Activated T-cell treated with anti-CD3 and anti-CD28 coated beads for 24 hours (primary cell): Measurements from ENCODE around the gene TDRD9.

ENCODE experiments used
- DNase-seq: peaks from one replicate; pipeline ENCODE4 v3.0.0-alpha.2; 2020; ENCODE audit warnings: low read depth

Gene TDRD9

DNA sequence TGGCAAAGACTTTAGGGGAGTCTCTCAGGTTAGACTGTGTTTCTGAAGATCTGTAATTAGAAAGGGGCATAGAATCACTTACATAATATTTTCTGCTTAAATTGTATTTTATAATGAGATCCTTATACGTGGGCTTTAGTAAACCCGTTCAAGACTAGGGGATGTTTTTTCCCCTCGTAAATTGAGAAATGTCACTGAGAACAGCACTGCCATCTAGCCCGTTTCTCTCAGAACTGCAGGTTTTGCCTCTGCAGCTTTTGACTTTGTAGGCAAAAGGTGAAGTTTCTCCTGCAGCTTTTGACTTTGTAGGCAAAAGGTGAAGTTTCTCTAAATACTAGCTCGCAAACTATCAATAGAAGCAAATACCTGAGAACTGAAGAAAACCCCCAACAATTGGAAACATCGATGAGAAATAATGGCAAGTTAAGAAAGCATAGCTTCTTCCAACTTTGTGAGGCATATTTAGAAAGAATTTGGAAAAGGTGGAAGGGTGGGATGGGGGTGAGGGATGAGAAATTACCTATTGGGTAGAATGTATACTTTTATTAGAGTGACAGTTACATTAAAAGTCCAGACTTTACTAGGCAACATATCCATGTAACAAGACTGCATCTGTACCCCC, 147.4 kb downstream of the TDRD9 start:
- DNase-seq, result no peak

DNA sequence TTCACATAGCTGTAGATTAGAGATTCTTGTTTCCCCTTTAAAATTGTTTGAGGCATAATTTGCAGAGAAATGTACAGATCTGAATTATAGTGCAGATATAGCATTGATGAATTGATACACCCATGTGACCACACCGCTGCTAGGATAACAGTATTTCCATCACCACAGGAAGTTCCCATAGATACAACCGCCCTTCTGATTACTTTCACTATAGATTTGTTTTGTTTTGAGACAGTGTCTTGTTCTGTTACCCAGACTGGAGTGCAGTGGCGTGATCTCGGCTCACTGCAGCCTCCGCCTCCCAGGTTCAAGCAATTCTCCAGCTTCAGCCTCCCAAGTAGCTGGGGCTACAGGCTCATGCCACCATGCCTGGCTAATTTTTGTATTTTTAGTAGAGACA, 148.5 kb downstream of the TDRD9 start:
- no peak for DNase-seq

DNA sequence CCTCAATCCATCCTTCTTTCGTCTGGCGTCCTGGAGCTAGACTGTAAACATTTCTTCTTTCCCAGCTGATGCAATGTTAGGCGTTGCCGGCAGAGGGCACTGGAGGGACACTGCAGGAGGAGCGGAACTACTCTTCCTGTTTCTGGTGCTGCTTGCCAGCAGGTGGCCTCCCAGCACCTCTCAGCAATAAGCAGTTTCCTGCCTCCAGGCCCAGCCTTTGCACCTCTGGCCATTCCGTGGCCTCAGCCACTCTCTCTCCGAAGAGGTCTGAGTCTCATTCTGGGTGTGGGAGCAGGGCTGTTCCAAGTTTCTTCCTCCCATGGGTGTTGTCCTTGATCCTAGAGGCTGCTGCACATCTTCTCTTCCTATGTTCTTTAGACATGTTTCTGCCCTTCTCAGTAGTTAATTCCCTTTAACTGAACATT, 149.8 kb downstream of the TDRD9 start:
- DNase-seq, result peak; percentile 76

DNA sequence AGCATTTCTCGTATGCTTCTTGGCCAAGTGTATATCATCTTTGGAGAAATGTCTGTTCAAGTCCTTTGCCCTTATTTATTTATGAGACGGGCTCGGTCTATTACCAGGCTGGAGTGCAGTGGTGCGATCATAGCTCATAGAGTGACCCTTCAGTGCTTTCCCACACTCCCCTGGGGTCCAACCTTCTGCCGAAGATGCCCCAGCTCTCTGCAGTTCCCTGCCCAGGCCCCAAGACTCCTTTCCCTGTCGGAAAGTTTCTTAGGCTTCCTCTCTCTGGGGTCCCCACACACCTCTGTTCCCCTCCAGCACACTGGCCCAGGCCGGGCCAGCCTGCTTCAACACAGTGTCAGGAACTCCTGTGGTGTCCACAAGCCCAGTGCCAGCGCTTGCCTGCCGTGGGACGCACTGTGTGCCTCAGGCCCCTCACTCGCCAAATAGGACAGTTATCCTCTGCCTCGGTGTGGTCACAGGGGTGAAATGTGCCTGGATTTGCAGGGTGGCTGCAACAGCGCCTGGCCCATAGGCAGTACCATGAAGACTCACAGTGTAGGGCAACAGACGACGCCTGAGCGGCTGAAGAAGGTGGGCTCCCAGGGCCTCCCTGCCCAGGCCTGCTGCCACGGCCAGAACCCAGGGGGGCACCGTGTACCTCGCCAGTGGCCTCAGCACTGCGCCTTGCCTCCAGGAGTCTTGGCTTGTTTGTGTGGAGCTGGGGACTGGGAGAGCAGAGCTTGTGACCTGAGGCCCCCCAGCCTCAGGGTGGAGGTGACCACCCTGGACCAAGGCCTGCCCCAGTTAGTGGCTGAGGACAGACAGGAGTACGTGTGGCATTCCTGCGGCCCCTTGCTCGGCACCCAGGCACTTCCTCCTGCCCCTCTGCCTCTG, 152.4 kb downstream of the TDRD9 start:
- DNase-seq, result no peak

DNA sequence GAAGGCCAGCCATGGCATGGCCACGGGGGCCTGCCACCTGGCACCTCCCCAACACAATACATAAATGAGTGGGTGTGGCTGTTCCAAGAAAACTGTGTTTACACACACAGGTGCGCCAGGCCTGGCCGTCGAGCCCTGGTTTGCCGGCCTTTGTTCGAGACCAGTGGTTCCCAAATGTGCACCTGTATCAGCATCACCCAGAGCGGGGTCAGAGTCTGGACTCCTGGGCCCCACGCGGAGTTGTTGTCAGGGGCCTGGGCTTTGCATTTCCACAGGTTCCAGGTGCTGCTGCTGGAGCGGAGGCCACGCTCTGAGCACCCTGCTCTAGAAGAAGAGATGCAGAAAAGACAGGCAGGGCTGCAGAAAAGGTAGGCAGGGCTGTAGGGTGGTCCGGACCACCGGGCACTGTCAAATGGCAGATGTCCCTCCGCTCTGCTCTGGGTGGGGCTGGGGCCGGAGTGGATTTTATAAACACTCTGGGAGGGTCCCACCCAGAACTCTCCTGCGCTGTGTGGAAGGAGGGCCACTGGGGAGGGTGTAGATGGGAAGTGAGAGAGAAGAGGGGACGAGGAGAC, 153.1 kb downstream of the TDRD9 start:
- no peak for DNase-seq

DNA sequence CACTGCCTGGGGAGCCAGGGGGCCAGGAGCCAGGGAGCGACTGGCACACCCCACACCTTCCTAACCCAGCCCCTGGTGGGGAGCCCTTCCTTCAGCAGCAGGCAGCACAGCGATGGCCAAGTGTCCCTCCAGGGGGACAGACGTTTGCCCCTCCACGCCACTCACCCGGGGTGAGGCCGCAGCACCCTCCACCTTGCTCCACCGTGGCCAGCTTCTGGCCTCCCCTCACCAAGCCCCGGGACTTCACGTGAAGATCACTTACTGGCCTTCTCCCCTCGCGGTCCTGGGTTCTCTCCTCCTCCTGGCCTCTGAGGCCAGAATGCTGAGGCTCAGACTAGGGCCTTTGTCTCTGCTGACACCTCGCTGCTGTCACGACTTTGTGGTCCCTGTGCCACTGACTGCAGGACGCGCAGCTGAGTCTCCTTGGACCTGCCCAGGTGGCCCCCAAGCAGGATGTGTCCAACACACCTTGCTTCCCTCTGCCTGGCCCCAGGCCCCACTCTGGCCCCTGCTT, 153.8 kb downstream of the TDRD9 start:
- no peak for DNase-seq

DNA sequence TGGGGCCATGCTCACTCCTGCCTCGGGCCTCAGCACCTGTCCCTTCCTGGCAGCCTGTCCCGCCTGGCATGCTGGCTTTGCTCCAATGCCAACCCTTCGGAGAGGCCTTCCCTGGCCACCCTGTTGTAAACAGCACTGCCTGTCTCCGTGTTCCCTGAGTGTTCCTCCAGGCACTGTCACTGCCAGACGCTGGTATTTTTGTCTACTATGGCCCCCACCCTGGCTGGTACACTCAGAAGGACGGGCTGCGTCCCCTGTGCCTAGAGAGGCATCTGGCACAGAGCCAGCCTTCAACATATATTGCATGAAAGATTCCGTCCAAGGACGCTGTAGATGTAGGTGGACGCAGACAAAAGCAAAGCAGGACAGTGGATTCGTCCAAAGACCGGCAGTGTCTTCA, 154.6 kb downstream of the TDRD9 start:
- DNase-seq, result no peak

DNA sequence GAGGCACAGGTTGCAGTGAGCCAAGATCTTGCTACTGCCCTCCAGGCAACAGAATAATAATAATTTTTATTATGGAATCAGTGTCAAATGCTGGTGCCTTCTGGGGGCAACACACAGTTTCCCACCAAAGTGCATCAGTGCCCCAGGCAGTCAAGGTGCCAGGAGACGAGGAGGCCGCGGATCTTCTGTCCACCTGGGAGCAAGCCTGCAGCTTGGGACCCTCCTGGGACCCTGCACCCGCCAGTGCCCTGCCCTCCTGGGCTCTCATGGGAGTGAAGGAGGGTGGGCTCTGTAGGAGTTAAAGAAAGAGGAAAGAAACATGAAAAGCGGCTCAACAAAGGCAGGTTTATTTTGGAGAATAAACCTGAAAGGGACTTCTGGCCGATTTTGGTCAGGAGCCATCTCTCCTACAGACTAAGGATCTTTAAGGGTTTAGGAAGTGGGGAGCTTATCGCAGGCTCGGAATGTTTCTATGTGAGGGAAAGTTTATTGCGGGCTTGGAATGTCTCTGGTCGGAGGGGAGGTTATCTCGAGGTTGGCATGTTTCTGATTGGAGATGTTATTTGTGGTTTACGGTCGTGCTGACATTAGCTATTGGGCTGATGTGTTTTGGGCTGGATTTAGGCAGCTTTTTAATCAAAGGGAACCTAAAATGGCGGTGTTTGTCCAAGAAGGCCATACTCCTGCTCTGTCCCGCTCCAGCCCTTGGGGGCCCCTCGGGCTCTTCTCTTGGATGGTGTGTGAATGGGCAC, 156.2 kb downstream of the TDRD9 start:
- no peak for DNase-seq

DNA sequence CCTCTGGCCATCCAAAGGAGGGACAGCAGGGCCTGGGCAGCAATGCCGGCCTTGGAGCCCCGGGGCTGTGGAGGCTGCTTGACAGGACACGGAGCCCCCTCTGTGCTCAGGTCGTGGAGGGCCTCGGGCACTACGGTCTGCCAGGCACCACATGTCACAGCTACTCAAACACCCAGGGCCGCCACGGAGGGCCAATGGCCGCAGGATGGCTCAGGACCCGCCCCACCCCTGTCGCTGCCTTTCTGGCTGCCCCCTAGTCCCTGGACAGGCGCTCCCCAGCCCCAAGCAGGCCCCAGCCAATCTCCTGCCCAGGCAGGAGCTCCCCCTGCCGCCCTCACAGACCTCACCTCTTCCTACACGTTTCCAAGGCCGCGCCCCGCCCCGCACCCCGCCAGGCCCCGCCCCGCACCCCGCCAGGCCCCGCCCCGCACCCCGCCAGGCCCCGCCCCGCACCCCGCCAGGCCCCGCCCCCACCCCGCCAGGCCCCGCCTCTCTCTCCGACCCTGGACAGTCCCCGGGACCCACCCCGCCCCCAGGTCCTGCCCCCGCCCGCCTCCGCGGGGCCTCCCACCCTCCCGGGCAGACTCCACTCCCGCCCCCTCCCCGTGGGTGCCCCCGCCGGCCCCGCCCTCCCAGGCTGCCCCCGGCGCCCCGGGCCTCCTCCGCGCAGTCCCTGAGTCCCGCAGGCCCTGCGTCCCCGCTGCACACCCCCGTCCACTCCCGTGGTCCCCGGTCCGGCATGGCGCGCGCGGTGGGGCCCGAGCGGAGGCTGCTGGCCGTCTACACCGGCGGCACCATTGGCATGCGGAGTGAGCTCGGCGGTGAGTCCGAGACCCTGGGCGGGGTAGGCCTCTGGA, 157.0 kb downstream of the TDRD9 start, which contains the start of gene ASPG:
ASPG (plus strand) TSS at position 669 of the 857 bp plus-strand sequence; CDS start at position 740, 71 bp downstream.
- DNase-seq, result no peak

DNA sequence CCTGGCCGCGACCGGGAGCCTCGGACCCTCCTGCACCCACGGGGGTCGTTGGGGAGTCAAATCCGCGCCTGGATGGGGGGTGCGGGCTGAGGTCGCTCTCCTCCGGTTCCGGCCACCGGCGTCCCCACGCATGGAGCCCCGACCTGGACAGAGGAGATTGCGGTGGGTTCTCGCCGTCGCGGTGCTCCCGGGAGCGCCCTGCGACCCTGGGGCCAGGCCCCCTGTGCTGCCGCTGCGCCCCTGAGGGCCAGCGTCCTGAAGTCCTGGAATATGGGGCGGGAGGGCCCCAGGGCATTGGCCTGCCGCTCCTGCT, 157.6 kb downstream of the TDRD9 start:
- DNase-seq, result no peak

DNA sequence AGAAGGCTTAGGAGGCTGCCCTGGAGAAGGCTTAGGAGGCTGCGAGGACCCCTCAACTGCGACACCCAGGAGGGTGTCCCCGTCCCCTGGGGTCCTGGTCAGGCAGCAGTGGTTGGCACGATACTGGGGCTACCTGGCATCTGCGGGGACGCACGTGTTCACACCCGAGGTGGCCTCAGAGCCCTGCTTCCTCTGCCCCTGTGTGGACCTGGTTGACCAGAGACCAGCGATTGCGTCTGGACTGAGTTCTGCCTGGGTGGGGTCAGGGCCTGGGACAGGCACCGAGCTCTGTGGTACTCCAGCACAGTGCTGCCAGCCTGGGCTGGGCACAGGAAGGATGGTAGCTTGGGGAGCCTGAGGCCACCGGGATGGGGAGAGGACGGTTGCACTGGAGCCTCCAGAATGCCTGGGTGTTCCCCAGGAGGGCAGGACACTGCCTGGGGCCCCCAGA, 158.0 kb downstream of the TDRD9 start:
- DNase-seq, result no peak

DNA sequence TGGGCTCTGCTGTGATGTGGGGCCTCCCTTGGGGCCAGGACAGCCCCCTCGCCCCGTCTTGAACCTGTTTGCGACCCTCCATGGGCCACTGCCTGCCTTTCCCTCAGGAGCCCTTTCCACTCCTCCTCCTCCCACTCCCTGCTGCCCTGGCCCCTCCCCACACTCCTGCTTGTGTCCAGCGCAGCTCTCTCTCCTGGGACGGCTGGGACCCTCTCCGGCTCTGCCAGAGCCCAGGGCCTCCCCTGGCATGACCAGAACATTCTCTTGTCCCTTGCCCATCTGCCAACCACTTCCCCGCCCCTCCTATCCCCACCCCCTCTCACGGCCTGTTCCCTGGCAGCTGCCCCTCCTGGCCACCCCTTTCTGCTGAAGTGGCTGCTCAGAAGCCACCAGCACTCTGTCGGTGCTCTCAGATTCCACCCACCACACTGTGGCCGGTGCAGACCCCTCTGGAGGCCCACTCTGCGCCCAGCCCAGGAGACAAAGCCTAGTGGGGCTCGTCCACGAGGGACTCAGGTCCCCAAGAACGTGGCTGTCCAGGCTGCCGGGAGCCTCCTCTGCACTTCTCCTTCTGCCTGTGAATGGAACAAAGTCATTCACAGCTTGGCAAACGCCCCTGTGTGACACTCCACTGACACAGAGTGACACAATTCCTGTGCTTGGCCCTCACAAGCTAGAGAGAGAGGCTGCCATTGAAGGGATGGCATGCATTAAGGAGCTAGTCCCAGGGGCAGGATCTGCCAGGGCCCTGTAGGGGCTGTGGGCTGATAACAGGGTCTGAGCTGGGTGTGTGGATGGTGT, 158.6 kb downstream of the TDRD9 start:
- no peak for DNase-seq

DNA sequence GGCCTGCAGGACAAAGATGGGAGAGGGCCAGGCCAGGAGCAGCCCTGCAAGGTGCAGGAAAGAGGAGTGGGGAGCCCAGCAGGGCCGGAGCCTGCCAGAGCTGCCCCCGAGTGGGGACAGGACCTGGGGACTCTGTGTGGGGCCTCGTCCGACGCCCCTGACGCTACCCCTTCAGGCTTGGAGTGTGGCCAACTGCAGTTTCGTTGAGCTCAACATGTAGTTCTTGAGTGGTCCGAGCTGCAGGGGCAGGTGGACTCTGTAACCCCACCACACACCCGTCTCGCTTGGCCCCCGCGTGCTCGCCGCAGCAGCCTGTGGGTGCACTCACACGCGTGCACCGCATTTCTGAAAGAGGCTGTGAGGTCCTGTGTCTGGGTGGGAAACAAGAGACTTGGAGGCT, 159.2 kb downstream of the TDRD9 start:
- DNase-seq, result no peak

DNA sequence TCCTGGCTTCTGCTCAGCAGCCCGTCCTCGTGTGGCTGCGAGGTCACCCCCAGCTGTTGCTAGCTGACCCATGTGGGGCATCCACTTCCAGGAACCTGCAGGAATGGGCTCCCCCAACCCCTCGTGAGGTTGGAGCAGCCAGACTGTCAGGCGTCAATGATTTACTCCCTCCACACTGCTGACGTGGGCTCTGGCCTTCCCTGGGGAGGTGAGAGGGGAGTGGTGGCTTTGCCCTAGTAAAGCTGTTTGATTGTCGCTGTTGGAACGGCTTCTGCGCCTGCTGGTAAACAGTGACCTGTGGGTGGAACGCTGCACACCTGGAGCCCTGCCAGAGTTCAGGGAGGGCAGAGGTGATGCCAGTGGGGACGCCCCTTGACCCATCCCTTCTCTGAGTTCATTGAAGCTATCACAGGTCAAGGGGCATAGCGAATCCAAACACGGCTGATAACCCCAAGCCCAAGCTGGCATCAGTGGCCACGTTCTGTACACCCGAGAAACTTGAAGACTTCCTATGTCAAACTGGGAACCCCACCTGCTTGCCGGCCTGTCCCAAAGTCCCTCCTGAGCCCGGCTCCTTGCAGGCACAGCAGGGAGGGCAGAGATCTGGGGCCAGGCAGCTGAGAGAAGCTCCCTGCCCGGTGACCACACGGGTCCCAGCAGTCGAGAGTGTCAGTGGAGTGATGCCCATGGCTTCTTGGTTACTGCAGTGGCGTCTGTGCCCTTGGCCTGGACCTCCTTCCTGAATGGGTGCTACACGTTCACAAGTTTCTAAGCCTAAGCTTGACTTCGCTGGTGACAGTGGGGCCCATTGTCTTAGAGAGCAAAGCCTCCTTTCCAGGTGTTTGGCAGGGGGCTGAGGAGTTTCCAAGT, 160.0 kb downstream of the TDRD9 start:
- no peak for DNase-seq

DNA sequence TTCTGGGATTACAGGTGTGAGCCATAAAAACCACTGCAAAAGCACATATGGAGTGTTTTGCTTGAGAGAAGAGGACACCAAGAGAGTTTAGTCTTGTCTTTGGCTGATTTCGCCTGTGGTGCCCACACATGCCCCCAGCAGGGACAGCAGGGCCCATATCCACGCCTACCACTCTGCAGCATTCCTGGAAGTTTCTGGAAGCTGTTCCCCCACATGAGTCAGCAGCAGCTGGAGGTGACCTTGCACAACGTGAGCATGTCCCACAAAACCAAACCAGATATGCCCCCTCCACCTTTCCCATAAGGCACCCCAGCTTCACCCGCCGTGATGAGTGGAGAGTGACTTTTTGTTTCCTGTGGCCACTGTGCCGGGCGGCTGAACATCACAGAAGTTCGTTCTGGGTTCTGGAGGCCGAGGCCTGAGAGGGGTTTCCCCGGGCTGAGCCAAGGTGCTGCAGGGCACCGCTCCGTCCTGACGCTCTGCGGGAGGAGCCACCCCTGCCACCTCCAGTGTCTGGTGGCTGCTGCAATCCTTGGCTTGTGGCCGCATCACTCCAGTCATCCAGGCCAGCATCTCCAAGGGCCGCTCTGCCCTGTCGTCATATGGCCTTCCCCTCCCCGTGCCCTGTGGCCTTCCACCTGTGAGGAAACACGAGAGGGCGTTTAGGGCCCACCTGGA, 162.0 kb downstream of the TDRD9 start:
- DNase-seq, result no peak

DNA sequence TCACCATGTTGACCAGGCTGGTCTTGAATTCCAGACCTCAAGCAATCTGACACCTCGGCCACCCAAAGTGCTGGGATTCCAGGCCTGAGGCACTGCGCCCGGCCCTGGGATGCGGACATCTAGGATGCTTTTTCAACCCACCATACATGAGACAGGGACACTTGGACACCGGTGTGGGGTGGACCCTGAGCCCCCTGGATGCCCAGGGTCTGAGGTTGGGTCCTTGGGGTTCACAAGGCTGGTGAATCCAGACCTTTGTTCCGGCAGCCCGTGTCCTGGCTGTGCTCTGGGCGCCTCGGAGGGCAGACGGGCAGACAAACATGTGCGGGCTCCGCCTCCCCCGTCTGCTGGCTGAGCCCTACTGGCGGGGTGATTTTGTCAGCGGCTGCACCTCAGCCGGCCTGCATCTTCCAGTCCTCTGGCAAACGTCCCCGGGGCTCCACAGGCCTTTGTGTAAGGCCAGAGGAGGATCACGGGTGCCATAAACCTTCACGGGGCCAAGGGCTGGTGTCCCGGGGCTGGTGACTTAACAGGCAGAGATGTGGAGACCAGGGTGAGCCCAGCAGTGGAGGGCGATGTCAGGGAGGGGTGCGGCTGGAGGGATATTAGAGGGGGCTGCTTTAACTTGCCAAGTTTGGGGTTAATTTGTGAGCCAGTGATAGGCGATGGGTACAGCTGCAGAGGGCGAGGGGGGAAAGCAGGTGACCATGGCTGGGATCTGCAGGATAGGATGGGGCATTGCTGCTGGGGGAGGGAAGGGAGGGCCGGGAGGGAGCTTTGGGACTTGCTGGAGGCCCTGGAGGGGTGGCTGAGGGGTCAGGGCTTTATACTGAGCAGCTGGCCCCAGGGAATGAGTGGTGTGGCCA, 163.0 kb downstream of the TDRD9 start:
- DNase-seq, result no peak

DNA sequence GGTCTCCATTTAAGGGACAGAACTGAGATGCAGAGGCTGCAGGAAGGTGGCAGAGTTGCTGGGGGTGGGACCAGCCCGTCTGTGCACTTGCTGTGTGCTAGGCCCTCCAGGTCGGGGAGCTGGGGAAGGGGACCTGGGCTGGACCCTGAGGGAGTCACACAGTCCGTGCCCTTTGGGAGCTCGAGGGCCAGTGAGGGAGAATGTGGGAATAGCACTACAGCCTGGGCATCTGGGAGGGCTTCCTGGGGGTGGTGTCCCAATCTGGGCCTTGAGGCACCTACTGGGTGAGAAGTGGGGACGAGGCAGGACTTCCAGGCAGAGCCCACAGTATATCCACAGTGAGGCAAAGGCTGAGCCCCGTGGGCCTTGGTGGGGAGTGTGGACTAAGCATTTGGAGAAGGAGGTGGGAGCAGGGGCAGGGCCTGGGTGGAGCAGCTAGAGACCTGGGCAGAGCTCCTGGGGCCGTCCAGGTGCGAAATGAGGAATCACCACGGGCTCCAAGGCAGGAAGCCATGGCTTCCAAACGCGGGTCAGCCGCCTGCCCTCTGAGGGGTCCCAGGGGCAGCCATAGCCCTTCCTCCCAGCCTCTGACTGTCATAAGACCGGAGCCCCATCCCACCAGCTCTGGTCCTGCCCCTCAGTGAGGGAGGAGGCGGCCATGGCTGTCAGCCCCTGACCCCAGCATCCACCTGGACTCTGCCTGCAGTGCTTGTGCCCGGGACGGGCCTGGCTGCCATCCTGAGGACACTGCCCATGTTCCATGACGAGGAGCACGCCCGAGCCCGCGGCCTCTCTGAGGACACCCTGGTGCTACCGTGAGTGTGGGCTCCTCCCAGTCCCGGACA, 163.9 kb downstream of the TDRD9 start:
- DNase-seq, result no peak
